Measurements from ENCODE around the gene COL6A2.
"Not testable (repeated sequence)": the region's sequence is repeated elsewhere in the genome, so short reads cannot be mapped to it uniquely, and the experiment has no call there.

Gene COL6A2

DNA sequence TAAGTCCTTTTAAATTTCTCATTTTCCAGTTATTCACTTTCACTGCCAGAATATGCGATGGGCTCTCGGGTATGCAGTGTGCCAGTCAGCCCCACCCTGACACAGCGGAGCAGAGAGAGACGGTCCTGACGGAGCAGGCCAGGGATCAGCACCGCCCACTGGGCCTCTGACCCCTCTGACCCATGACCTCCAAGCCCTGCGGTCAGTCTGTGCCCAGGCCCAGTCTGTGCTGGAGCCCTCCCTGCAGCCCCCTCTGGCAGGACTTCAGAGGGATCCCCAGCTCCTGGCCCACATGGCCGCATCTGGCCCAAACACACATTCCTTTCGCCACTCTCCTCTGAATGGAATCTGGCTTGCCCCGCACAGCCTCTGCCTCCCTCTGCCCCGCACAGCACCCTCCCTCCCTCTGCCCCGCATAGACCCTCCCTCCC is 43.4 kb upstream of the COL6A2 start:
- H3K36me3 ChIP-seq (ENCODE audit: control insufficient read depth, insufficient read depth, low read length), result no peaks in the 10 kb centered on the region
- no peak overlapping the region for H3K27ac ChIP-seq (ENCODE audit: insufficient read depth, low read depth, low read length, poor library complexity, severe bottlenecking)
- 60 to 63% methylated on average over 12 of the region's 12 CpGs for WGBS, 2 experiments
- no peak overlapping the region for H3K4me3 ChIP-seq (ENCODE audit: insufficient read depth, low read depth, low read length)
- peaks cover 16% of the 10 kb centered on the region for H3K4me1 ChIP-seq (ENCODE audit: control insufficient read depth, insufficient read depth, low read length)
- H3K9me3 ChIP-seq (ENCODE audit: control insufficient read depth, low read length), result no peaks in the 10 kb centered on the region
- no peaks in the 10 kb centered on the region for H3K27me3 ChIP-seq (ENCODE audit: control insufficient read depth, insufficient read depth, low read length, poor library complexity, severe bottlenecking)

DNA sequence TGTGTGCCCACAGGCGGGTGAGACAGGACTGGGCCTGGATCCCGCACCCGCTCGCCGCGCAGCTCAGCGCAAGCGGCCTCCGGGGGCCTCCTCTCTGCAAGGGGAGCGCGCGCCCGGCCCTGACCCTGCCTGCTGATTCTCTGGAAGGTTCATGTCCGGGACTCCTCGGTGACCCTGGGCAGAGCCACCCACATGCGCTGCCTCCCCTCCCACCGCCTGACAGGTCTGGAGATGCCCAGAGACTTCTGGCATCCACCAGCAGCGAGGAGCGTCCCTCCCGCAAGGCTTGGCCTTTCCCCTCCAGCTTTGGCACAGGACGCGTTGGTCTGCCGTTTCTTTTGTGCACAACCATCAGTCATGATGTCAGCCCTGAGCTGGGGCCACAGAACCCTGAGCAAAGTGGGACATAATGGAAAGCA is 42.0 kb upstream of the COL6A2 start:
- H3K4me3 ChIP-seq (ENCODE audit: insufficient read depth, low read depth, low read length), result no peak overlapping the region
- H3K9me3 ChIP-seq (ENCODE audit: control insufficient read depth, low read length), result no peaks in the 10 kb centered on the region
- H3K27me3 ChIP-seq (ENCODE audit: control insufficient read depth, insufficient read depth, low read length, poor library complexity, severe bottlenecking), result no peaks in the 10 kb centered on the region
- H3K27ac ChIP-seq (ENCODE audit: insufficient read depth, low read depth, low read length, poor library complexity, severe bottlenecking), result no peak overlapping the region
- H3K4me1 ChIP-seq (ENCODE audit: control insufficient read depth, insufficient read depth, low read length), result peaks cover 13% of the 10 kb centered on the region
- H3K36me3 ChIP-seq (ENCODE audit: control insufficient read depth, insufficient read depth, low read length), result no peaks in the 10 kb centered on the region
- 93 to 94% methylated on average over 23 of the region's 23 CpGs for WGBS, 2 experiments

DNA sequence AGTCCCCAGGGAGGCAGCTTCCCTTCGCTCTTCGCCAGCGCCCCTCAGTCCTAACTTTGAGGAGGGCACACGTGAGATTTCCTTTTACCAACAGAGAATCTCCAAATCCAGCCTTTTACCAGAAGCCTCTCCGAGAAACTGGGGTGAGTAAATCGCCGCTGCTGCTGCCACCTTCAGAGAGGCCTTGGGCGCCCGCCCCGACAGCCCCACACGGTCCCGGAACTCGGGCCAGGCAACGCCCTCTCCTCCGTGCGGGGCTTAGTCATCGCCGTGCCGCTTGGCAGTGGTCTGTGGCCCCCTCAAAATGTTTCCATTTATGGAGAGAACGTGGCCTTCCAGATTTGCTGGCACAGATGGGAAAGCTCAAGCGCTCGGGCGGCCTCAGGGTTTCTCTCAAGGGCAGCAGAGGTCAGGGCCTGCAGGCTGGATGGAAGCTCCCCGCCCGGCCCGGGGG is 41.4 kb upstream of the COL6A2 start:
- Histone ChIP-seq H3K27ac (ENCODE audit: insufficient read depth, low read depth, low read length, poor library complexity, severe bottlenecking) (peak overlapping the region; percentile 5), H3K4me3 (ENCODE audit: insufficient read depth, low read depth, low read length) (no peak overlapping the region), H3K36me3 (ENCODE audit: control insufficient read depth, insufficient read depth, low read length) (no peaks in the 10 kb centered on the region), H3K27me3 (ENCODE audit: control insufficient read depth, insufficient read depth, low read length, poor library complexity, severe bottlenecking) (no peaks in the 10 kb centered on the region), H3K4me1 (ENCODE audit: control insufficient read depth, insufficient read depth, low read length) (peaks cover 13% of the 10 kb centered on the region), H3K9me3 (ENCODE audit: control insufficient read depth, low read length) (no peaks in the 10 kb centered on the region)
- 86 to 88% methylated on average over 26 of the region's 26 CpGs for WGBS, 2 experiments

DNA sequence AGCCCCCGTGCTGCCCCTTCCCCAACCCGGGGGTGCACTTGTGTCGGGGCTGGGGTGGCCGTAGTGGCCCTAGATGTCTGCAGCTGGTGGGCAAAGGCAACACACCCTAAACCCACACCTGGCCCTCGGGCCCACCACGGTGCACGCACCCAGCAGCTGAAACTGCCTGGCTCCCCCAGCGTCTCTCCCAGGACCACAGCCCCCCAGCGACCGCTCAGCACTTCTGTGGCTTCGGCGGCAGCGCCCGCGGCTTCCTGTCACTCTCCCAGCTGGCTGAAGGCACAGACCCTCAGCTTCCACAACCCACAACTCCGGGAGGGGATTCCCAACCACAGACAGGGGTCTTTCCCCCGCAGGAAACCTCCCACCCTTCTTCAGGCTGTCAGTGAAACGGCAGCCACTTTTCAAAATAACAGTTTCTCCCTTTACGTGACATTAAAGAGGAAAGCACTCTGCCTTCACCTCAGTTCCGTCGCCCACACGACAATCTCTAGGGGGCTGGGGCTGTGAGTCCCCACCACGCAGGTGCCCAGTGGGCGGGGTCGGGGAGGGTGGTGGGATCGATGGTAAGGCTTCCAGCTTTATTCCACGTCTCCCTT is 40.7 kb upstream of the COL6A2 start:
- H3K4me1 ChIP-seq (ENCODE audit: control insufficient read depth, insufficient read depth, low read length), result peaks cover 13% of the 10 kb centered on the region
- 89% methylated on average over 27 of the region's 27 CpGs for WGBS, 2 experiments

DNA sequence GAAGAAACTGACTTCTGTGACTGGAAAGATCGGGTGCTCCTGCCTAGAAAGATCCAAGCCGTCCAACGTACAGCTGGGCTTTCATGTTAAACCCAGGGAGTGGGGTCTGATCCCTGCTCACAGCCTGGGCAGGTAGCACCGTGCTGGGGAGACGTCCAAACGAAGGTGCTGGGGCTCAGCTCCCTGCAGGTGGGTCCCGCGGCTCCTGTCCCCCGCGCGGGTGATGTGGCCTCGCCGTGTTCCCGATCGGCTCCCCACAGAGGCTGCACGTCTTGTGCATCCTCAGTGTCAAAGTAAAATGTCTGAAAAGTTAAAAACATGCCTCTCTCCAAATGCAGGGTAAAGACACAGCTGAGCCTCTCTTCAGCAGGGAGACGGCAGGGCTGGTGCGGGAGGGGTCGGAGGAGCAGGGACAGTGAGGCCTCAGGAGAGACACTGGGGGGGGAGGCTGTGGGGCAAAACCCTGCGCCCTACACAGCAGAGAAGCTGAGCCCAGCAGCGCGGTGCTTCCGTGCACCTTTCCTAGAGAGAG is 40.1 kb upstream of the COL6A2 start:
- Histone ChIP-seq H3K4me3 (ENCODE audit: insufficient read depth, low read depth, low read length) (no peak overlapping the region), H3K9me3 (ENCODE audit: control insufficient read depth, low read length) (peaks cover 5% of the 10 kb centered on the region), H3K27me3 (ENCODE audit: control insufficient read depth, insufficient read depth, low read length, poor library complexity, severe bottlenecking) (no peaks in the 10 kb centered on the region), H3K27ac (ENCODE audit: insufficient read depth, low read depth, low read length, poor library complexity, severe bottlenecking) (no peak overlapping the region), H3K36me3 (ENCODE audit: control insufficient read depth, insufficient read depth, low read length) (no peaks in the 10 kb centered on the region), H3K4me1 (ENCODE audit: control insufficient read depth, insufficient read depth, low read length) (peaks cover 13% of the 10 kb centered on the region)
- 90 to 91% methylated on average over 23 of the region's 23 CpGs for WGBS, 2 experiments

More for the DNA sequence above, 40.7 kb upstream of the COL6A2 start:
- no peak overlapping the region for H3K27ac ChIP-seq (ENCODE audit: insufficient read depth, low read depth, low read length, poor library complexity, severe bottlenecking)
- no peaks in the 10 kb centered on the region for H3K27me3 ChIP-seq (ENCODE audit: control insufficient read depth, insufficient read depth, low read length, poor library complexity, severe bottlenecking)
- no peaks in the 10 kb centered on the region for H3K36me3 ChIP-seq (ENCODE audit: control insufficient read depth, insufficient read depth, low read length)
- H3K4me3 ChIP-seq (ENCODE audit: insufficient read depth, low read depth, low read length), result no peak overlapping the region
- H3K9me3 ChIP-seq (ENCODE audit: control insufficient read depth, low read length), result peaks cover 5% of the 10 kb centered on the region

DNA sequence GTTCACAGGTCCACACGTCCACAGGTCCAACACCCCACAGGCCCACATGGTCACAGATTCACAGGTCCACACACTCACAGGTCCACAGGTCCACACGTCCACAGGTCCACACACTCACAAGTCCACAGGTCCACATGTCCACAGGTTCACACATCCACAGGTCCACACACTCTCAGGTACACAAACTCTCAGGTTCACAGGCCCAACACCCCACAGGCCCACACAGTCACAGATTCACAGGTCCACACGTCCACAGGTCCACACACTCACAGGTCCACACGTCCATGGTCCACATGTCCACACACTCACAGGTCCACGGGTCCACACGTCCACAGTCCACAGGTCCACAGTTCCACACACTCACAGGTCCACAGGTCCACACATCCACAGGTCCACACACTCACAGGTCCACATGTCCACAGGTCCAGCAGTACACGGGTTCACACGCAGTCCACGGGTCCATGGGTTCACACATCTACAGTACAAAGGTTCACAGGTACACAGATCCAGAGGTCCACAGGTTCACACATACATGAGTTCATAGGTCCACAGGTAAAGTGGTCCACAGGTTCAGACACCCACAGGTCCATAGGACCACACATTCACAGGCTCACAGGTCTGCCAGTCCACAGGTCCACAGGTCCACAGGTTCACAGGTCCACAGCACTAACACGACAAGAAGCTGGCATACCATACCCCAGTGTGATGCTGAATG is 39.3 kb upstream of the COL6A2 start:
- no peak overlapping the region for H3K4me3 ChIP-seq (ENCODE audit: insufficient read depth, low read depth, low read length)
- 86% methylated on average over 10 of the region's 10 CpGs for WGBS, 2 experiments

DNA sequence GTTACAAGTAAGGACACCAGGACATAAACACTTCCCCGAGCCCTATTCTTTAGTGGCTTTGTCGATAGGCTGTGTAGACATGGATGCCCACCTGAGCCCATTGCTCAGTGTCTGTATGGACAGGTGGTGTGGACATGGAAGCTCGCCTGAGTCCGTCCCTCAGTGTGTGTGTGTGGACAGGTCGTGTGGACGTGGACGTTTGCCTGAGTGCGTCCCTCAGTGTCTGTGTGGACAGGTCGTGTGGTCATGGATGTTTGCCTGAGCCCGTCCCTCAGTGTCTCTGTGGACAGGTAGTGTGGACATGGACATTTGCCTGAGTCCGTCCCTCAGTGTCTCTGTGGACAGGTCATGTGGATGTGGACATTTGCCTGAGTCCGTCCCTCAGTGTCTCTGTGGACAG is 38.7 kb upstream of the COL6A2 start:
- Histone ChIP-seq H3K4me1 (ENCODE audit: control insufficient read depth, insufficient read depth, low read length) (peaks cover 13% of the 10 kb centered on the region), H3K27ac (ENCODE audit: insufficient read depth, low read depth, low read length, poor library complexity, severe bottlenecking) (no peak overlapping the region), H3K9me3 (ENCODE audit: control insufficient read depth, low read length) (peaks cover 5% of the 10 kb centered on the region), H3K36me3 (ENCODE audit: control insufficient read depth, insufficient read depth, low read length) (no peaks in the 10 kb centered on the region), H3K27me3 (ENCODE audit: control insufficient read depth, insufficient read depth, low read length, poor library complexity, severe bottlenecking) (no peaks in the 10 kb centered on the region), H3K4me3 (ENCODE audit: insufficient read depth, low read depth, low read length) (no peak overlapping the region)
- 82 to 86% methylated on average over 12 of the region's 12 CpGs for WGBS, 2 experiments

More for the DNA sequence above, 39.3 kb upstream of the COL6A2 start:
- Histone ChIP-seq H3K9me3 (ENCODE audit: control insufficient read depth, low read length) (peaks cover 5% of the 10 kb centered on the region), H3K36me3 (ENCODE audit: control insufficient read depth, insufficient read depth, low read length) (no peaks in the 10 kb centered on the region), H3K27me3 (ENCODE audit: control insufficient read depth, insufficient read depth, low read length, poor library complexity, severe bottlenecking) (no peaks in the 10 kb centered on the region), H3K27ac (ENCODE audit: insufficient read depth, low read depth, low read length, poor library complexity, severe bottlenecking) (no peak overlapping the region), H3K4me1 (ENCODE audit: control insufficient read depth, insufficient read depth, low read length) (peaks cover 13% of the 10 kb centered on the region)

DNA sequence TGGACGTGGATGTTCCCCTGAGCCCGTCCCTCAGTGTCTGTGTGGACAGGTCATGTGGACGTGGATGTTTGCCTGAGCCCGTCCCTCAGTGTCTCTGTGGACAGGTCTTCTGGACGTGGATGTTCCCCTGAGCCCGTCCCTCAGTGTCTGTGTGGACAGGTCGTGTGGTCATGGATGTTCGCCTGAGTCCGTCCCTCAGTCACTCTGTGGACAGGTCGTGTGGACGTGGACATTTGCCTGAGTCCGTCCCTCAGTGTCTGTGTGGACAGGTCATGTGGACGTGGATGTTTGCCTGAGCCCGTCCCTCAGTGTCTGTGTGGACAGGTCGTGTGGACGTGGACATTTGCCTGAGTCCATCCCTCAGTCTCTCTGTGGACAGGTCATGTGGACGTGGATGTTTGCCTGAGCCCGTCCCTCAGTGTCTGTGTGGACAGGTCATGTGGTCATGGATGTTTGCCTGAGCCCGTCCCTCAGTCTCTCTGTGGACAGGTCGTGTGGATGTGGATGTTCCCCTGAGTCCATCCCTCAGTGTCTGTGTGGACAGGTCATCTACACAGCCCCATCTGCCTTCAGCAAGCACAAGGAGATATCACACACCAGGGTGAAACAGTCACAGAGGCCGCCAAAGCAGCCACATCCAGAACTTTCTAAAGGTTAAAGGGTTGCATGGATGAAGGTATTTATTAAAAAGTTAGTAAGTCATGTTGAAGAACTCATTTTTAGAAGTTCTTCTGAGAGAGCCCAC is 38.0 kb upstream of the COL6A2 start:
- H3K36me3 ChIP-seq (ENCODE audit: control insufficient read depth, insufficient read depth, low read length); H3K27me3 ChIP-seq (ENCODE audit: control insufficient read depth, insufficient read depth, low read length, poor library complexity, severe bottlenecking); H3K9me3 ChIP-seq (ENCODE audit: control insufficient read depth, low read length); H3K27ac ChIP-seq (ENCODE audit: insufficient read depth, low read depth, low read length, poor library complexity, severe bottlenecking); H3K4me3 ChIP-seq (ENCODE audit: insufficient read depth, low read depth, low read length): not testable (repeated sequence)
- WGBS, 2 experiments, result 90 to 91% methylated on average over 21 of the region's 21 CpGs
- H3K4me1 ChIP-seq (ENCODE audit: control insufficient read depth, insufficient read depth, low read length), result peaks cover 13% of the 10 kb centered on the region

DNA sequence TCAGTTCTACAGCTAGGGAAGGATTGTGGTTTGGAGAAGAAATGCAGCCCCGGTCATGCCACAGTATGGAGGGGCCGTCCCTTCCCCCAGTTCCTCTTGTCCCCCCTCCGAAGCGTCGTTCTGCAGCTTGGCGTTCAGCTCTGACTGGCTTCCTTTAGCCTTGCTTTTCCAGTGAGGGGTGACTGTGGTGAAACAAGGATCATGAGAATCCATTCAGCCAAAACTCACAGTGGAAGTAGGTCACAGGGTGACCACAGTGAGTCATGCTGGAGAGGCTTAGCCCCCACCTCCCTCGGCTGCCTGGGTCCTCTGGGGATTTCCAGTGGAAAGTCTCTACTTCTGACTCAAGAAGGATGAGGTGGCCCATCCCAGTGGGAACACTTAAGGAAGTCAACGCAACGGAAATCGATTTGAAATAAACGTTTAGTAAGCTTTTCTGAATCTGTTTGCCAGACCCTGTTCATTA is 37.3 kb upstream of the COL6A2 start:
- Histone ChIP-seq H3K36me3 (ENCODE audit: control insufficient read depth, insufficient read depth, low read length) (no peaks in the 10 kb centered on the region), H3K4me3 (ENCODE audit: insufficient read depth, low read depth, low read length) (no peak overlapping the region), H3K4me1 (ENCODE audit: control insufficient read depth, insufficient read depth, low read length) (peaks cover 13% of the 10 kb centered on the region), H3K9me3 (ENCODE audit: control insufficient read depth, low read length) (peaks cover 5% of the 10 kb centered on the region), H3K27ac (ENCODE audit: insufficient read depth, low read depth, low read length, poor library complexity, severe bottlenecking) (no peak overlapping the region), H3K27me3 (ENCODE audit: control insufficient read depth, insufficient read depth, low read length, poor library complexity, severe bottlenecking) (no peaks in the 10 kb centered on the region)
- 93 to 96% methylated on average over 11 of the region's 11 CpGs for WGBS, 2 experiments

DNA sequence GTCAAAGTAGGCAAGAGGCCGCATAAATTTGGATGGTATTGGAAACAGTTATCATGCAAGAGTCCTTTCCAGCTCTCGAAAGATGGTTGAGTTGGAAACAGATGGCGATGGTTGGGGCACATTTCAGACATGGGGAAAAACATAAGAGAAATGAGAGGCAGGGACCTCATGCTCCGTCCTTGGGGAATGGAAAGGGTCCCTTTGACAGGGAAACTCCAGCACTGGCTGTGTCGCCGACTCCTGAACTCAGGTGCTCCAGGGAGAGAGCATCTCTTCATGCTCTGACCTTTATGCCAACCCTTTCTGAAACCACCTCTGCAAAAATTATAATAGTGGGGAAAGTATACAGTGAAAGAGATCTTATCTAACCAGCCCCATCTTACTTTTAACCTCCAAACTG is 36.8 kb upstream of the COL6A2 start:
- H3K27ac ChIP-seq (ENCODE audit: insufficient read depth, low read depth, low read length, poor library complexity, severe bottlenecking), result no peak overlapping the region
- H3K4me3 ChIP-seq (ENCODE audit: insufficient read depth, low read depth, low read length), result no peak overlapping the region
- peaks cover 5% of the 10 kb centered on the region for H3K9me3 ChIP-seq (ENCODE audit: control insufficient read depth, low read length)
- H3K27me3 ChIP-seq (ENCODE audit: control insufficient read depth, insufficient read depth, low read length, poor library complexity, severe bottlenecking), result no peaks in the 10 kb centered on the region
- peaks cover 10% of the 10 kb centered on the region for H3K4me1 ChIP-seq (ENCODE audit: control insufficient read depth, insufficient read depth, low read length)
- no peaks in the 10 kb centered on the region for H3K36me3 ChIP-seq (ENCODE audit: control insufficient read depth, insufficient read depth, low read length)
- 92 to 95% methylated on average over 6 of the region's 6 CpGs for WGBS, 2 experiments

All from ectodermal cell (in vitro differentiated cells).